ENCODE results near the gene KCNK1.

GRCh38 chr1:233675893-233676292 lies 62.0 kb downstream of the KCNK1 start:
- TF ChIP-seq, protein P1, sequence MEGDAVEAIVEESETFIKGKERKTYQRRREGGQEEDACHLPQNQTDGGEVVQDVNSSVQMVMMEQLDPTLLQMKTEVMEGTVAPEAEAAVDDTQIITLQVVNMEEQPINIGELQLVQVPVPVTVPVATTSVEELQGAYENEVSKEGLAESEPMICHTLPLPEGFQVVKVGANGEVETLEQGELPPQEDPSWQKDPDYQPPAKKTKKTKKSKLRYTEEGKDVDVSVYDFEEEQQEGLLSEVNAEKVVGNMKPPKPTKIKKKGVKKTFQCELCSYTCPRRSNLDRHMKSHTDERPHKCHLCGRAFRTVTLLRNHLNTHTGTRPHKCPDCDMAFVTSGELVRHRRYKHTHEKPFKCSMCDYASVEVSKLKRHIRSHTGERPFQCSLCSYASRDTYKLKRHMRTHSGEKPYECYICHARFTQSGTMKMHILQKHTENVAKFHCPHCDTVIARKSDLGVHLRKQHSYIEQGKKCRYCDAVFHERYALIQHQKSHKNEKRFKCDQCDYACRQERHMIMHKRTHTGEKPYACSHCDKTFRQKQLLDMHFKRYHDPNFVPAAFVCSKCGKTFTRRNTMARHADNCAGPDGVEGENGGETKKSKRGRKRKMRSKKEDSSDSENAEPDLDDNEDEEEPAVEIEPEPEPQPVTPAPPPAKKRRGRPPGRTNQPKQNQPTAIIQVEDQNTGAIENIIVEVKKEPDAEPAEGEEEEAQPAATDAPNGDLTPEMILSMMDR (IDR thresholded peaks at IDR 0.05; ENCODE audit: control extremely low read depth in 1 of 3, insufficient read depth in 1 of 3, low read depth in 1 of 3, low read length in 3 of 3), result peak; percentile 24 to 41 (median 36); a peak in 3 of 4 replicates
- TF ChIP-seq TAF1 (IDR thresholded peaks at IDR 0.05; ENCODE audit: low read depth, low read length) (no peak), CREB1 (IDR thresholded peaks at IDR 0.05) (no peak), KDM1A (IDR thresholded peaks at IDR 0.05; ENCODE audit: borderline replicate concordance, low read length) (no peak), YY1 (IDR thresholded peaks at IDR 0.05; ENCODE audit: low read depth, low read length) (no peak), SRF (IDR thresholded peaks at IDR 0.05; ENCODE audit: low read depth, low read length) (no peak), POLR2A (IDR thresholded peaks at IDR 0.05; ENCODE audit: control extremely low read depth in 1 of 2, low read depth in 2 of 2, low read length in 2 of 2) (no peak), CHD1 (IDR thresholded peaks at IDR 0.05; ENCODE audit: low read depth, low read length) (no peak), EP300 (IDR thresholded peaks at IDR 0.05; ENCODE audit: borderline replicate concordance in 1 of 2, low read depth in 2 of 2, low read length in 2 of 2) (no peak), JUN (IDR thresholded peaks at IDR 0.05; ENCODE audit: low read depth, low read length) (no peak), EZH2 (IDR thresholded peaks at IDR 0.05; ENCODE audit: low read depth, low read length, severe bottlenecking) (no peak)

Measured in H1 (cell line).